ENCODE measurements around the gene PATJ.

GRCh38 chr1:62090016-62090415 lies 347.7 kb downstream of the PATJ start:
- TF ChIP-seq POLR2A (IDR thresholded peaks at IDR 0.05) (no peak), CTCF (IDR thresholded peaks at IDR 0.05) (no peak)
